ENCODE measurements around the gene CCDC24.

CCDC24 gene

DNA sequence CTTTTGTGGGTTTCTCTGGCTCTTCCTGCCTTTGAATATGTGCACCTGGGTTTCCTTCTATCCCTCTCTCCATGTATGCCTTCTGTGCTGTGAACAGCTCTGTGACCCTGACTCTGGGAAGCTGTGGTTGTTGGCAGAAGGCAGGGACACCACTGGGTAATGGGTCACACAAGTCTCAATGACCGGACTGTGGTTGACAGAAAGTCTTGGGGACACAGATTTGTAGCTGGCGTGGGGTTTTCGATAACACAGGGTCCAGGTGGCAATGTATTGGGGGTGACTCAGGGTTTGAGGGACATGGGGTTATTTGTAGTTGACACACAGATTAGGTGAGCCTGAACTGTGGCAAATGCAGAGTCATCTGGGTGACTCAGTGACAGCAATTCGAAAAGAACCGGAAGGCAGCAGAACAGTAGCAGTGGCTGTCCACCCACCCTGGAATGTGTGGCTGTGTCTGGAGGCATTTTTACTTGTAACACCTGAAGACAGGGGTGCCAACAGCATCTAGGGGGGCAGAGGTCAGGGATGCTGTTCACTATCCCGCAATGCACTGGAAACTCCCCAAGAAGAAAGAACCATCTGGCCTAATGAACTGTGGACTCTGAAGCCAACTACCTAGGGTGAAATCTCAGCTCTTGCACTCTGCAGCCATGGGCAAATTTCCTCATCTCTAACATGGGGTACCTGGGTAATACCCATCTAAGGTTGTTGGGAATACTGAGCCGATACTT is 52.8 kb downstream of the CCDC24 start:
- Histone ChIP-seq H3K9me3 (ENCODE audit: low read length) (no peaks in the 10 kb centered on the region), H2AFZ (ENCODE audit: low read depth, low read length) (no peak overlapping the region), H3K27me3 (ENCODE audit: insufficient read depth, low read length) (peaks cover 6% of the 10 kb centered on the region), H3K36me3 (ENCODE audit: insufficient read depth, low read length) (no peaks in the 10 kb centered on the region), H3K4me1 (ENCODE audit: insufficient read depth, low read length) (peaks cover 4% of the 10 kb centered on the region), H3K4me3 (ENCODE audit: low read length) (no peak overlapping the region)

DNA sequence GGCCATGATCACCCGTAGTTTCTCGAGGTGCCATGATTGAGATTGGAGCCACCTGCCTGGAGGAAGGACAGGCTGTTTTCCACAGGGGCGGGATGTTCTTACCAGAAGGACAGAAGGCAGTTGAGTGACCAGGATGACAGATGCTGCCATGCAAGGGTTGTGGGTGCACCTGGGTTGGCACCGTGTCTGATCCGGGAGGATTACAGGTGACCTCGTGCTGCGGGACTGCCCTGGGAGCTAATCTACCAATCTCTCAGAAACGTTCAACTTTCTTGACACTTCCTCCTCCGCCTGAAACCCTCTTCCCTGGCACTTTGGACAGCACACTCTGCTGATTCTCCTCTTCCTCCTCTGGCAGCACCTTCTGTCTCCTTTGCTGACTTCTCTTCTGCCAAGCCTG is 53.7 kb downstream of the CCDC24 start:
- H3K27me3 ChIP-seq (ENCODE audit: insufficient read depth, low read length): peaks cover 6% of the 10 kb centered on the region
- no peak overlapping the region for H3K4me3 ChIP-seq (ENCODE audit: low read length)
- no peak overlapping the region for H2AFZ ChIP-seq (ENCODE audit: low read depth, low read length)
- H3K36me3 ChIP-seq (ENCODE audit: insufficient read depth, low read length): no peaks in the 10 kb centered on the region
- peaks cover 4% of the 10 kb centered on the region for H3K4me1 ChIP-seq (ENCODE audit: insufficient read depth, low read length)
- no peaks in the 10 kb centered on the region for H3K9me3 ChIP-seq (ENCODE audit: low read length)
